GM04504 (cell line): ENCODE data around the gene CLASP1.
"Not testable (repeated sequence)": the region's sequence is repeated elsewhere in the genome, so short reads cannot be mapped to it uniquely, and the experiment has no call there.

Source experiments
- DNase-seq: peaks from one replicate; pipeline ENCODE4 v3.0.0-alpha.2; 2012; ENCODE audit warnings: low read depth

Gene CLASP1

GRCh38 chr2:121419081-121419699 is 230.1 kb downstream of the CLASP1 start:
- no peak for DNase-seq

GRCh38 chr2:121418494-121419058 is 230.7 kb downstream of the CLASP1 start:
- no peak for DNase-seq

- DNase-seq = no peak
Observed at GRCh38 chr2:121417826-121418225, 231.4 kb downstream of the CLASP1 start.

GRCh38 chr2:121415727-121416126 is 233.5 kb downstream of the CLASP1 start:
- no peak for DNase-seq

- no peak for DNase-seq
Observed at GRCh38 chr2:121412349-121412748, 236.9 kb downstream of the CLASP1 start.

- DNase-seq = no peak
Observed at GRCh38 chr2:121409966-121410365, 239.3 kb downstream of the CLASP1 start.

GRCh38 chr2:121409388-121409787 is 239.9 kb downstream of the CLASP1 start:
- DNase-seq = no peak

GRCh38 chr2:121408641-121409040 is 240.6 kb downstream of the CLASP1 start:
- no peak for DNase-seq

GRCh38 chr2:121405233-121405632 is 244.0 kb downstream of the CLASP1 start:
- DNase-seq = no peak

GRCh38 chr2:121400201-121400600 is 249.1 kb downstream of the CLASP1 start:
- no peak for DNase-seq

- no peak for DNase-seq
Observed at GRCh38 chr2:121398853-121399252, 250.4 kb downstream of the CLASP1 start.

- no peak for DNase-seq
Observed at GRCh38 chr2:121390082-121390692, 259.1 kb downstream of the CLASP1 start.

- no peak for DNase-seq
Observed at GRCh38 chr2:121388371-121388770, 260.9 kb downstream of the CLASP1 start.

GRCh38 chr2:121387591-121388325 is 261.5 kb downstream of the CLASP1 start:
- DNase-seq = no peak

- DNase-seq = no peak
Observed at GRCh38 chr2:121386707-121387106, 262.6 kb downstream of the CLASP1 start.

- no peak for DNase-seq
Observed at GRCh38 chr2:121386102-121386501, 263.2 kb downstream of the CLASP1 start.

- no peak for DNase-seq
Observed at GRCh38 chr2:121382744-121383143, 266.5 kb downstream of the CLASP1 start.

- no peak for DNase-seq
Observed at GRCh38 chr2:121377646-121378045, 271.6 kb downstream of the CLASP1 start.

- no peak for DNase-seq
Observed at GRCh38 chr2:121376535-121377250, 272.6 kb downstream of the CLASP1 start.

GRCh38 chr2:121375621-121376159 is 273.6 kb downstream of the CLASP1 start:
- no peak for DNase-seq

GRCh38 chr2:121374412-121375075 is 274.7 kb downstream of the CLASP1 start:
- not testable (repeated sequence) for DNase-seq
